ENCODE measurements around the gene OTOP3.

- TF ChIP-seq CTCF (conservative IDR thresholded peaks at IDR 0.05; ENCODE audit: low read depth, low read length) (no peak), EZH2 (IDR thresholded peaks at IDR 0.05; ENCODE audit: low read length, unreplicated experiment) (no peak), EZH2phosphoT487 (IDR thresholded peaks at IDR 0.05; ENCODE audit: borderline replicate concordance, low read length) (no peak)
These were observed 5.5 kb downstream of the OTOP3 start for GRCh38 chr17:74941128-74941725.

Data from PC-3 (cell line).